ENCODE results near the gene ZNF157. TPM values are rescaled to one million over a fixed set of nuclear protein-coding genes. Genes with fewer than 3 reads are reported as not detected.

ZNF157 gene
- polyA plus RNA-seq, 4 donors = 0.67 to 1.2 (median 0.92) TPM

DNA sequence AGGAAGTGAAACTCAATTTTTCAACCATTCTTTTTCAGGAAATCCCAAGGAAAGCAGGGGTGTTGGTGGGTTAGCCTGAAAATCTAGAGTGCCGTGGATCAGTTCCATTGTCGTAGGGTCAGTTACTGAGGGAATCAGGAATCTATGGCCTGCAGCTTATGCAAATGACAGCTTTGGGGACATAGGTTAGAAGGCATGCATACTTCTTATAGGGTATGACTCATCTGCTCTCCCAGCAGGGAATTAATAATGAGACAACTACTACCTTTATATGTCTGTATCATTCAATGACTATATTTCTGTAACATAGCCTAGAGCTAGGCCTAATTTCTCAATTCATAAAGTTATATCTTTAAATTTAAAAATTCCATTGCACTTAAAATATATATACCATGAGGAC, 76.1 kb downstream of the ZNF157 start:
- DNase-seq (ENCODE audit: low read depth in 4 of 4, low spot score in 2 of 4) = no peak

DNA sequence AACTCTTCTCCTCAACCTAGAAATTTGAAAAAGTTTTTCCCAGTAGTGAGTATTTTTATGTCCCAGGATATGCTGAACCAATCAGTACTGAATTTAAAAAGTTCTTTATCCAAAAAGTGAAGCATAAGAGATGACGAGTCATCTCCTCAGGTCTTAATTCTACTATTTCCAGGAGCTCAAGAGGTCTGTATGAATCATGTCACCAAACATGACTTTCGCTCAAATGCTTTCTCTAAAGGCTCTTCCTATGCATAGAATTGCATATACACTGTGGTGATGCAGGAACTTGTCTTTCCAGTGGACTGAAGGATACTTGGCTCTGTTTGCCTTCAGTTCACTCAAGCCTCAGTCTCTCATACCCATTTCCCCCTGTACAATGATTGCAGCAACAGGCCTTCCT, 76.6 kb downstream of the ZNF157 start:
- no peak for DNase-seq (ENCODE audit: low read depth in 4 of 4, low spot score in 2 of 4)

- no peak for DNase-seq (ENCODE audit: low read depth in 4 of 4, low spot score in 2 of 4)
Measured at GRCh38 chrX:47447607-47448006, 77.2 kb downstream of the ZNF157 start.

- DNase-seq (ENCODE audit: low read depth in 4 of 4, low spot score in 2 of 4) = no peak
Measured at GRCh38 chrX:47448165-47448806, 77.9 kb downstream of the ZNF157 start.

DNA sequence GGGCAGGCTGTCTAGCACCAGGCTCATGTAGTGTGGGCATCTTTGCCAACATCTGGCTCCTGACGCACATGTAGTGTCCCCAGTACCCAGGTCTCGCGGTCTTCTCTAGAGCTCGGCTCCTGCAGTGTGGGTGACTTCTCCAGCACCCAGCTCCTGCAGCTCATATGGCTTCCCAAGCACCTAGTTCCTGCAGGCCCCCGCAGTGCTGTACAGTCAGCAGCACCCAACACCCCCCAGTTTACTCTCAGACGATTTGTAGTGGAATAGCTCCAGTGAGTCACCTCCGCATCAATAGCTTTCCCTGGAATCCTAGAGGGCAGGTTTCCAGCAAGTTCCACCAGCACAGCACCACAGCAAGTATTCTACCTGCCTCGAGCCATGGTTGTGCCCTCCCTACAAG, 81.7 kb downstream of the ZNF157 start:
- no peak for DNase-seq (ENCODE audit: low read depth in 4 of 4, low spot score in 2 of 4)

DNA sequence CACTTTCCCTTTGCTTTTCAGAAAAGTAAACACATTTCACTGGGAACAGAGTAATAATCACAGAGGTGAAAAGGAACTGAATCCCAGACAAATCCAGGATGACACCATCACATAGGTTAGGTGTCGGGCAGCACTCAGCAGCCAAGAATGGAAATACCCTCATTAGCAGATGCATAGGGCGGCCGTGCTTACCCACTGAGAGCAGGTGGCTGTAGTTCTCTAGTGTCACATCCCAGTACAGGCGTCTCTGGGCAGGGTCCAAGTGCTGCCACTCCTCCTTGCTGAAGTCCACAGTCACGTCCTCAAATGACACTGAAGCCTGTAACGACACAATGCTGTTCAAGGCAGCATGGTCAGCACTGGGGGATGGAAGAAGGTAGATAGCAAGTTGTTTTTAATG, 85.7 kb downstream of the ZNF157 start:
- no peak for DNase-seq (ENCODE audit: low read depth in 4 of 4, low spot score in 2 of 4)

DNA sequence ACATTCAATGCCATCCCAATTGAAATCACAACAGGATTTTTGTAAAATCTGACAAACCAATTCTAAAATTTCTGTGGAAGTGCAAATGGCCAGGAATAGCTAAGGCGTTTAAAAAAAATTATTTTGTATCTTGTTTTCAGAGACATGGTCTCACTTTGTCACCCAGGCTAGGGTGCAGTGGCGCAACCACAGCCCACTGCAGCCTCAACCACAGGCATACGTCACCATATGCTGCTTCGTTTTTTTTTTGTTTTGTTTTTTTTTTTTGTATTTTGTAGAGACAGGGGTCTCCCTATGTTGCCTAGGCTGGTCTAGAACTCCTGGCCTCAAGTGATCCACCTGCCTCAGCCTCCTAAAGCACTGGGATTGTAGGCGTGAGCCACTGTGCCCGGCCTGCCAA, 88.2 kb downstream of the ZNF157 start:
- DNase-seq (ENCODE audit: low read depth in 4 of 4, low spot score in 2 of 4) = no peak

DNA sequence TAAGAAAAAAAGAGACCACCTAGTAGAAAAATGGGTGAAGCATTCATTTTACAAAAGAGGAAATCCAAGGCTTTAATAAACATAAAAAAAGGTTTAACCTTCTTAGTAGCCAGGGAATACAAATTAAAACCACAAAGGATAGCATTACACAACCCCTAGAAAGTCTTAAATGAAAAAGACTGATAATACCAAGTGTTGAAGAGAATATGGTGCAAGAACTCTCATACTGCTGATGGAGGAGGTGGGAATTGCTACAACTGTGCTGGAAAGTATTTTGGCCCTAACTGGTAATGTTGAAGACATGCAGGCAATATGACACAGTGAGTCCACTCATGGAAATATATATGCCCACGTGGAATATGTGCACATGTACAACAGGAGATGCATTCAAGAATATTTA, 90.2 kb downstream of the ZNF157 start:
- DNase-seq (ENCODE audit: low read depth in 4 of 4, low spot score in 2 of 4) = no peak

Other genes starting within 250 kb of the ZNF157 start
- 100 to 1,000 TPM in 2 of 4 donors, 10 to 100 TPM in 2; 90.0 to 132 (median 103) TPM for gene NDUFB11, start 225.9 kb upstream of the ZNF157 start, polyA plus RNA-seq (ENCODE audit: insufficient read length in 4 of 4)
- 10 to 100 TPM; 46.2 to 70.6 (median 60.8) TPM for gene RBM10, start 225.4 kb upstream of the ZNF157 start, polyA plus RNA-seq (ENCODE audit: insufficient read length in 4 of 4)
- gene UBA1, start 176.7 kb upstream of the ZNF157 start, polyA plus RNA-seq (ENCODE audit: insufficient read length in 4 of 4) = 100 to 1,000 TPM; 207 to 308 (median 252) TPM
- 100 to 1,000 TPM; 100 to 144 (median 125) TPM for gene CDK16, start 151.9 kb upstream of the ZNF157 start, polyA plus RNA-seq (ENCODE audit: insufficient read length in 4 of 4)
- gene USP11, start 137.6 kb upstream of the ZNF157 start, polyA plus RNA-seq (ENCODE audit: insufficient read length in 4 of 4) = 100 to 1,000 TPM; 124 to 149 (median 141) TPM
- 10 to 100 TPM; 11.9 to 13.6 (median 13.0) TPM for gene ZNF41, start 112.6 kb downstream of the ZNF157 start, polyA plus RNA-seq (ENCODE audit: insufficient read length in 4 of 4)
- gene ARAF, start 190.6 kb downstream of the ZNF157 start, polyA plus RNA-seq (ENCODE audit: insufficient read length in 4 of 4) = 10 to 100 TPM; 56.7 to 73.8 (median 65.1) TPM
- gene TIMP1, start 211.9 kb downstream of the ZNF157 start, polyA plus RNA-seq (ENCODE audit: insufficient read length in 4 of 4) = 100 to 1,000 TPM in 1 of 4 donors, 10 to 100 TPM in 3; 68.5 to 119 (median 75.9) TPM
- gene SYN1, start 249.3 kb downstream of the ZNF157 start, polyA plus RNA-seq (ENCODE audit: insufficient read length in 4 of 4) = 1 to 10 TPM; 5.3 to 6.5 (median 5.9) TPM

Measured in left renal cortex interstitium (tissue), 4 donors.